Measurements from ENCODE around the gene TRAP1.
A peak's percentile ranks its signal among the peaks of the same experiment; 100 is the strongest.
"Not testable (repeated sequence)": the region's sequence is repeated elsewhere in the genome, so short reads cannot be mapped to it uniquely, and the experiment has no call there.

The TRAP1 gene

DNA sequence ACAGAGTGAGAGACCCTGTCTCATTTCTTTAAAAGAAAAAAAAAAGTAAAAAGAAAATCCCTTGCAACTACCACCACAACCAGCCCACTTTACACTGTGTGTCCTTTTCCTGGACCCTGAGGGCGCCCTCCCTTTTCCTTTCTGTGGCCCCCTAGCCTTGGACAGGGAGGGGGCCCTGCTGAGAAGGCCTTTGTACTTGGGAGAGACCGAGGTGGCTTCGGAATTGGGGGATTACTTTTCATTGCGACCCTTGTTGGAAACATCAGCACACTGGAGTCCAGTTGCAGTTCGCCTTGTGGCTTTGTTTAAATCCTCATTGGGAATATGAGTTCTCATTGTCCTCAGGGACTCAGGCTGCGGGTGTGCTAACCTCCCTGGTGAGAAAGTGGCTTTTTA is 72.2 kb downstream of the TRAP1 start:
- DNase-seq = no peak

DNA sequence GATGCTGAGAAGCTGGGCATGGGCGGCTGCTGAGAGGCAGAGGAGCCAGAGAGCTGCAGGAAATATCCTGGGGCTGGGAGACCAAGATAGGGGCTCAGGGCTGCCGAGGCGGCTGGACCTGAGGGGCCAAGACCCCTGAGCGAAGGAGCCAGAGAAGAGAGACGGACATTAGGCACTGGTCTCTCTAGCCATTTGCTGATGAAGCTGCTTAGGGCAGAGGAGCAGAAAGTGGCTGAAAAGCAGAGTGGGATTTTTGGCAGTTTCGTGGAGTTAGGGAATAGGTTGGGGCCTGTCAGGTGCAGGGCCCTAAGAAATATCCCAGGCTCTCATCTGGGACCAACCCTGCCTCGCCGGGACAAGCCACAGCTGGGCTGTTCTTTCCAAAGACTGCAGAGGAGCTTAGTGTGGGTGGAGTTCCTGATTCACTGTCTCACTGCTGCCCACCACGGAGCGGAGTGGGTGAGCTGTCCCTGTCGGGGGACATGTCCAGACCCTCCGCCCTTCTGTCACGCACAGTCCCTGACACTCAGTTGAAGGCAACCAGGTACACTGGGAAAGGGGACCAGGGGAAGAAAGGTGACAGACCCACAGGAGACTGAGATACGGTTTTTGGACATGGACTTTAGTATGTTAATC is 74.1 kb downstream of the TRAP1 start:
- DNase-seq = no peak

DNA sequence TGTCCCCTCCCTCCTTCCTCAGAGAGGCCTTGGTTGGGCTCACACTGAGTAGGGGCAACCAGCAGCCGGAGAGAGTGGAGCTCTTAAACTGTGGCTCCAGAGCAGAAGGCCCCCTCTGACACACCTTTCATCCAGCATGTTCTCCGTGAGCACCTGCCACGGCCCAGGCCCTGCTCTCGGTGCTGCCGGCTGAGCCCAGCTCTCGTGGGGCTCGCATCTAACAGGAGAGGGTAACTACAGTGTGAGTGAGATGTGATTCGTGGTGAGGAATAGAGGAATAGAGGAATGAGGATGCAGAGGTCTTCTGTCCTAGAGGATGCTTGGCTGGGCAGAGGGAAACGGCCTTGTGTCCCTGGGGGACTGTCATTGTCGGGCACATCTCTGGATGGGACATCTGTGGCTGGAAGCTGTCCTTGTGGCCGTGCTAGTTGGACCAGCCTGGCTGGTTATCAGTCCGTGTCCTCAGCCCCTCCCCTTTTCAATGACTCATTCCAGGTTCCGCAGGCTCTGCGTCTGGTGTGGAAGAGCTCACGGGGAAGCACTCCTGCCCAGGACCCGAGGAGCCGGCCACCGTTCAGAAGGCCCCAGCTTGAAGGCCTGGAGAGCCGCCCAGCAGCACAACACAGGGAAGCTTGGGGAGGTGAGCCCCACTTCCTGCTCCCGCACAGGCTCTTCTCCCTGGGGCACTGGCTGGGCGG is 74.8 kb downstream of the TRAP1 start:
- DNase-seq = no peak

DNA sequence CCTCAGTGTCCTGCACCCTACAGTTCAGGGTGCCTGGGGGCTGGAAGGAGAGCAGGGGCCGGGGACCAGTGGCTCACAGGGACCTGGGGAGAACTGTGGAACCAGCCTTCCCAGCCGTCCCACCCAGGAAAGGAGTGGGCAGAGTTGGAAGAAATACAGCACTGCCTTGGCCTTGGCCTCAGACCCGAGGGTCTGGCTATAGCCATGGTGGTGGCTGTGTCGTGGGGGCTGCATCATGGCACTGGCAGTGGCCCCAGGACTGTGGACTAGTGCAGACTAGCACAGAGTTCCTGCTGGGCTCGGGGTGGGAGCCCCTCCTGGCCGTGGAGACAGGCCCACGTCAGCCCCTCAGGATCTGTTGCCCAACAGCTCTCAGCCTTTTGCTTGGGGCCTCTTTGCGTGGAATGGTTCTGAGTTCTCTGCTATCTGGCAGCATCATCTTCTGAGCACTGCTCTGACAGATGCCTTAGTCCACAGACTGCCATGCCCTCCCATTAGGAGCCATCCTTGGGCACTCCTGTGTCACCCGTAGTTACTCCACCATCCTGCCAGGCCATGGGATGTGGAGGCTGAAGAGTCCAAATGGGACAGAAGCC is 75.4 kb downstream of the TRAP1 start:
- no peak for DNase-seq

DNA sequence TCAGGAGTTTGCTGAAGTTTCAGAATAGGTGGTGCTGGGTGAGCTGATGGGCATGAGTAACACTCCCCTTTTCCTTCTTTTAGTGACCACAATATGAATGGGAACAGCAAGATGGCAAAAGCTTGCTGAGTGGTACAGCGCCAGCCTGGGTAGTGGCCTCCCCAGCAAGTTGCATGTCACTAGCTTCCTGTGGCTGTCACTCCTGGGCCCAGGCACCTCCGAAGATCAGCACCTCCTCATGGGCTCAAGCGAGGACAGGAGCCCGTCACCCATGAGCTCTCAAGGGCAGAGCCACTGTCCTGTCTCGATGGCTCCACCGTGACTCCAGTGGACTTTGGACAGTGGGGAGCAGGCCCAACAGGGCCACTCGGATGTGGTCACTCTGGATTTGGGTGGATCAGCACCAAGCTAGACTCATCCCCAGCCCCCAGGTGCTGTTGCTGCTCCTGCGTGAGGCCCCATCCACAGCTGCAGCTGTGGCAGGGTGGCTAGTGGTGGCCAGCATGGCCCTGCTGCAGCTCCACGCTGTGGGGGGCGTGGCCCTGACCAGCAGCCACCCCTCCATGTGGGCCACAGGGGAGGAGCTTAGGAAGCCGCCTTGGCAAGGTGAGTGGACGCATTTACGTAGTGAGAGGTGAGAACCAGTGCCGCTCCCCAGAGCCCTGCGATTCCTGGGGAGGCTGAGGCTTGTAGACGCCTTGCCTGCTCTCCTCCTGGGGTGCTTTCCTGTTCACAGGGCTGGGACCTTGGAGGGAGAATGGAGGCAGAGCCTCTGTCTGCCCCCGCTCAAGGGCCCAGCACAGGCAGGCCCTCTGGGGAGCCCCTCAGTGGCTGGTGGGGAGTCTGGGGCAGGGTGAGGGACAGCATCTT is 76.5 kb downstream of the TRAP1 start:
- DNase-seq = no peak

DNA sequence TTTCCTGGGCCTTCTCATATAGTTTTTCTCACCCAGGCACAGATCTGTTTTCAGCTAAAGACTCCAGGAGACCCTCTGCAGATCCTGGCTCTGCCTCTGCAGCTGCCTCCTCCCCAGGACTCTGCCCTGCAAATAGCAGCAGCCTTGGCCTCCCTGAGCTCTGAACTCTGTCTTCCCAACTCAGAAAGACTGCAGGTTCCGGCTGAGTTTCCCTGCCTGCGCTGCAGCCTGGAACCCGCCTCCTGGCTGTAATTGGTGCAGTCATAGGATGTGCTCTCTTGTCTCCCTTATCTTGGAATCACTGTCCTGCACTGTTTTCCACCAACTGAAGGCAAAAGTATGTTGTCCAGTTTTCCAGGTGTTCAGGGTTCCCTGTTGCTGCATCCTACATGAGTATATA is 77.1 kb downstream of the TRAP1 start:
- no peak for DNase-seq

DNA sequence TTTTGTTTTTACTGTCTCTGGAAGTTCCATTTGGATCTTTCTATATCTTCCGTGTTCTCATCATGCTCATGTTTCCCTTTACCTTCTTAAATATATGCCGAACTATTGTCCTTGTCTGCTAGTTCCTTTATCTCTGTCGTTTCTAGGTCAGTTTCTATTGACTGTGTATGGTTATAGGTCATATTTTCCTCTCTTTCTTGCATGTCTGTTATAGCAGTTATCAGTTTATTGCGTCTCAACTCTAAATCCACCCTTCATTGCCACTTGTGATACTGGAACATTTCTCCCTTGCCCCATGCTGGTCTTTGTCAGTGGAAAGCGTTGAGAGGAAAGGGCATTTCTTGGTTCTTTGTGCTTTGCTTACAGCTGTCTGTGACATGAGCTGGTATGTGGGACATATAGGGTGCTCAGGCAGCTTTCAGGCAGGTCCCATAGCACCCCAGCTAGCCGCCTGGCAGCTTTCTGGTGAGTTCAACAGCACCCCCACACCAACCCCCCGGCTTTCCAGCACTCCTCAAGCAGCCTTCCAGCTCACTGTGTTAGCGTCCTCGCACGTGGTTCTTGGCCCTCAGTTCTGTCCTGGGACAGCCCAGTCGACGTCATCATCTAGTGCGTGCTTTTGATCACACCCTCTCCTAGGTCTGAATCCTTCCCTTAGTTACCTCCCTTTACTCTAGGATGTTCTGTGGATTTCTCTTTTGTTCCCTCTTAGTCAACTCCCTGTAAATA is 78.2 kb downstream of the TRAP1 start:
- no peak for DNase-seq

DNA sequence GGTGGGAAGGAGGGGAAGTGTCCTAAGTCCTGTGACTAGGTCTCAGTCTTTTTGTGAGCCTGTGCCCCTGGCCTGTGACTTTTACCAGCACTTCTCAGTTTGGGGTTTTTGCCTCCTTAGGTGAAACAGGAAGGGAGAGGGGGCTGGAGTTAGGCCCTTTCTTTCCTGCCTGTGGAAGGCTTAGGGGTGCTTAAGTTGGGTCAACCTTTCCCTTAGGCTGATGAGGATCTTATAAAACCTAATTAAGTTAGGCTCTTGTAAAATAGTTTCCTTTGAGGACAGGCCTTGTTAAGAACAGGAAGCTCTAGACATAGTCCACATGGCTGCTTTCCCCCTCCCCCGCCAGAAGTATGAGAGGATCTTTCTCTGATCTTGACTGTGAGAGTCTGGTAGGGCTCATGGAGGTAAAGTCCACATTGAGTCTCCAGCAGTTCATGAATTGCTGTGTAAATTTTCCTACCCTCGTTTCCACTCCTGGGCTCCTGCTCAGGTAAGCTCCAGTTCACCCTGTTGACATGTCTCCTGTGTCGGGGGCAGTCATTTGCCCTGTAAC is 79.9 kb downstream of the TRAP1 start:
- DNase-seq = no peak

DNA sequence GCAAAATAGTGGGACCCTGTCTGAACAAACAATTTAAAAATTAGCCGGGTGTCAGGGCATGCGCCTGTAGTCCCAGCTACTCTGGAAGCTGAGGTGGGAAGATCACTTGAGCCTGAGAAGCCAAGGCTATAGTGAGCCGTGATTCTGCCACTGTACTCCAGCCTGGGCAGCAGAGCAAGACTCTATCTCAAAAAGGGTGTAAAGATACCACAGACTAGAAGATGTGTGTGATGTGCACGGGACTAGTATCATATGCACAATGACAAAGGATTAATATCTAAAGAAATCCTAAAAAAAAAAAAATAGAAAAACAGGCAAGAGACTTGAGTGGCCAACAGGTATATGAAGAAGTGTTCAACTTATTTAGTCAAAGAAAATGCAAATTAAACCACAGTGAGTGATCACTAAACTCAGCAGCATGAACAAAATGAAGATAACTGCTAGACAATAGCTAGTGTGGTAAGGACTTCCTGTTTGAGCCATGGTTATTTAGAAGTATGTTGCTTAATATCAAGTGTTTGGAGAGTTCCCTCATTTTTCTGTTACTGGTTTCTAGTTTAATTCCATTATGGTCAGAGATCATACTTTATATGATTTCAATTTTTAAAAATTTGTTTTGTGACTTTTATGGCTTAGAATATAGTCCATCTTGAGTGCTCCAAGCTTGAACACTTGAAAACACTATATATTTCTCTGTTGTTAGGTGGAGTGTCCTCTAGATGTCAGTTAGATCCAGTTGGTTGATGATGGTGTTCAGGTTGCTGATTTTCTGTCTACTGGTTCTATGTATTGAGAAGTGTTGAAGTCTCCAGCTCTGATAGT is 91.2 kb downstream of the TRAP1 start:
- no peak for DNase-seq

DNA sequence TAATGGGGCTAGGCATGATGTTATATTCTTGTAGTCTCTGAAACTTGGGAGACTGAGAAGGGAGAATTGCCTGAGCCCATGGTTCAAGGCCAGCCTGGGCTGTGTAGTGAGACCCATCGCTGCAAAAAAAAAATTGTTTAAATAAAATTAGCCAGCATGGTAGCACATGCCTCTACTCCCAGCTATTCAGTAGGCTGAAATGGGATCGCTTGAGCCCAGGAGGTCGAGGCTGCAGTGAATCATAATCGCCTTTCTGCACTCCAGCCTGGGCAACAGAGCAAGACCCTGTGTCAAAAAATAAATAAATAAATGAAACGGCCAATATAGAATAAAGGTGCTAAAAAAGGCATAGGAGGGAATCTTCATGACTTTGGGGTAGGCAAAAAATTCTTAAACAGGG is 92.0 kb downstream of the TRAP1 start:
- no peak for DNase-seq

DNA sequence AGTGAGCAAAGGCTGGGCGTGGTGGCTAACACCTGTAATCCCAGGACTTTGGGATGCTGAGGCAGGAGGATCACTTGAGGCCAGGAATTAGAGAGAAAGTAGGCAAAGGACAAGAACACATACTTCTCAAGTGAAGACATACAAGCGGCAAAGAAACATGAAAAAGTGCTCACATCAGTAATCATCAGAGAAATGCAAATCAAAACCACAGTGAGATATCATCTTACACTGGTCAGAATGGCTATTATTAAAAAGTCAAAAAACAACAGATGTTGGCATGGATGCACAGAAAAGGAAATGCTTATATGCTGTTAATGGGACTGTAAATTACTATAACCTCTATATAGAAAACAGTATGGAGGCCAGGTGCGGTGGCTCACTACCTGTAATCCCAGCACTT is 93.7 kb downstream of the TRAP1 start:
- DNase-seq = no peak

DNA sequence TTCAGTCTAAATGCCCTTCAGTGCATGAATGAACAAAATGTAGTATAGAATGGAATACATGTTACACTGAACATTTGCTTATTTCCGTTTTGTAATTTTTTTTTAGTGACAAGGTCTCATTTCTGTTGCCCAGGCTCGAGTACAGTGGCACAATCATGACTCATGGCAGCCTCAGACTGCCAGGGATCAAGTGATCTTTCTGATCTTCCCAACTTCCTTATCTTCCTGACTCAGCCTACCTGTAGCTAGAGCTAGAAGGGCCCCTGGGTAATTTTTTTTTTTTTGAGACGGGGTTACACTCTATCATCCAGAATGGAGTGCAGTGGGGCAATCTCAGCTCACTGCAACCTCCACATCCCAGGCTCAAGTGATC is 98.6 kb downstream of the TRAP1 start:
- DNase-seq = no peak

DNA sequence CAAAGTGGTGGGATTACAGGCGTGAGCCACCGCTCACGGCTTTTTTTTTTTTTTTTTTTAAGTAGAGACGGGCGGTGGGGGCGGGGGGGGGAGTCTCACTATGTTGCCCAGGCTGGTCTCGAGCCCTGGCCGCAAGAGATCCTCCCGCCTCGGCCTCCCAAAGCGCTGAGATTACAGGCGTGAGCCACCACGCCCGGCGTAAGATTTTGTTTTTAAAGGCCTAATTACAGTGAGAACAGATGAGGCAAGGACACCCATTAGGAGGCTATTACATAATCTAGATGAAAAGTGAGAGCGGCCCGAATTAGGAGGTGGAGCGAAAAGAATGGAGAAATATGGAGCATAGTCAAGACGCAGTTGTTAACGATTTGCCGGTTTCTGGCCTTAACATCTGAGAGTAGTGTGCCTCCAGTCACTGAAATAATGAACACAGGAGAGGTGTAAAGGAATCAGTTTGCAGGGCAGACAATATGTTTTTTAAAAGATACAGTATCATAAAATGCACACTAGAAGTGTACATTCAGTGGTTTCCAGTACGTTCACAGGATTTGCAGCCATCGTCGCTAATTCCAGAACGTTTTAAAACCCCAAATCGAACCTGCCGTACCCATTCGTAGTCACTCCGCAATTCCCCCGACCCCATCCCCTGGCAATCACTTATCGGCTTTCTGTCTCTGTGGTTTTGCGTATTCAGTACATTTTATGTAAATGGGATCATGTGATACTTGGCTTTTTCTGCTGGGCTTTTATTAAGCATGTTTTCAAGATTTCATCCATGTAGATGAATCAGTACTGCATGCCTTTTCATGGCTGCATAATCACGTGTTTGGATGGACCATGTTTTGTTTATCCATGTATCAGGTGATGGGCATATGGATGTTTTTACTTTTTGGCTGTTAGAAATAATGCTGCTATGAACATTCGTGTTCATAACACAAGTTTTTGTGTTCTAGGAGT is 104.5 kb downstream of the TRAP1 start:
- no peak for DNase-seq

DNA sequence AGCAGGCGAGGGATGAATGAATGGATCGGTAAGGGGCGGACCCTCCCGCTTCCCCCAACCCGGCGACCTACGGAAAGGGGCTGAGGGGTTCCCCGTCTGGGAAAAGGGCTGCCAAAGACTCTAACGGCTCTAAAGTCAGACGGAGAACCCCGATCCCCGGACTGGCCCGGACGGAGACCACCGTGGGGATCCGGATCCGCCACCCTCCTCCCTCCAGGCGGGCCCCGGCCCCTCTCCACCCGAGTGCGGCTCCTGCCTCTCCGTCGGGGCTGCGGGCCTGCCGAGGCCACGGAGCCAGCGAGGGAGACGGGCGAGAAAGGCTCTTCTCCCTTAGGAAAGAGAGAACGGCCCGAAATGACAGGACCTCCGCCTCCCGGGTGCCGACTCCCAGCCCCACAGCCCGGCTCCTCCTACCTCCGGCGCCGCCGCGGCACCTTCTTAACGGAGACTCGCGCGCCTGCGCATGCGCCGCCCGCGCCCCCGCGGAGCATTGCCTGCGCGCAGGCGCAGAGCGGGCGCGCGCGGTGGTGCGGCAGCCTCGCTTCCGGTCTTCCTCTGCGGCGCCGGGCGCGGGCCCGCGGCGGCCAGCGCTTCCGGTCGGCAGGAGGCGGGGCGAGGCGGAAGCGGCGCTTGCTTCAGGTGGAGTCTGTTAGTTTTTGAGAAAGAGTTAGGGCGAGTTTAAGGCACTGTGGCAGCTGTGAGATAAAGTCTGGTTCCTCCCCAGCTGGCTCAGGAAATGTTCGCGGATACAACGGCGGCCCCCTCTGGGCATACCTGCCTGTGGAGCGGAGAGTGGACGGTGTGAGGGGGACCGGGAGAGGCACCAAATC is 106.0 kb downstream of the TRAP1 start, which contains the start of gene SLX4:
Gene SLX4, minus strand, starts transcription at position 461 of the 830 bp plus-strand sequence. CDS start 2,642 bp downstream, outside the sequence.
- peak; percentile 89 for DNase-seq

DNA sequence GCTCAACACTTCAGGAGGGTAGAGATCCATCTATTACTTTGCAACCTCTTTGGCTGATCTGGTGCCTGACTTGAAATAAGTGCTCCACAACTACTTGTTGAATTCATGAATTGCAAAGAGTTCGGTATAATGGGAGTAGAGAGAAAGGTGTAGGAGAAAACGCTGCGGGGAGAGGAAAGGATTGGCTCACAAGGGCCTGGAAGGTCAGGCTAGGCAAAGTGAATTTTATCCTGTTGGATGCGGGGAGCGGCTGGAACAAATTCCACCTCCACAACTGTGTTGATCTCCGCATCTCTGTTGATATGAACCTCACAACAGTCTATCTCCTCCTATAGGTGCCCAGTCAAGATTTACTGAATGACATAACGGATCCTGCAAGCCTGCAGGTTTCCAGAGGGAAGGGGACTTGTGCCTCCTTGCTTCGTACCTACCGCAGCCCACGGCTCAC is 106.6 kb downstream of the TRAP1 start:
- DNase-seq = no peak

DNA sequence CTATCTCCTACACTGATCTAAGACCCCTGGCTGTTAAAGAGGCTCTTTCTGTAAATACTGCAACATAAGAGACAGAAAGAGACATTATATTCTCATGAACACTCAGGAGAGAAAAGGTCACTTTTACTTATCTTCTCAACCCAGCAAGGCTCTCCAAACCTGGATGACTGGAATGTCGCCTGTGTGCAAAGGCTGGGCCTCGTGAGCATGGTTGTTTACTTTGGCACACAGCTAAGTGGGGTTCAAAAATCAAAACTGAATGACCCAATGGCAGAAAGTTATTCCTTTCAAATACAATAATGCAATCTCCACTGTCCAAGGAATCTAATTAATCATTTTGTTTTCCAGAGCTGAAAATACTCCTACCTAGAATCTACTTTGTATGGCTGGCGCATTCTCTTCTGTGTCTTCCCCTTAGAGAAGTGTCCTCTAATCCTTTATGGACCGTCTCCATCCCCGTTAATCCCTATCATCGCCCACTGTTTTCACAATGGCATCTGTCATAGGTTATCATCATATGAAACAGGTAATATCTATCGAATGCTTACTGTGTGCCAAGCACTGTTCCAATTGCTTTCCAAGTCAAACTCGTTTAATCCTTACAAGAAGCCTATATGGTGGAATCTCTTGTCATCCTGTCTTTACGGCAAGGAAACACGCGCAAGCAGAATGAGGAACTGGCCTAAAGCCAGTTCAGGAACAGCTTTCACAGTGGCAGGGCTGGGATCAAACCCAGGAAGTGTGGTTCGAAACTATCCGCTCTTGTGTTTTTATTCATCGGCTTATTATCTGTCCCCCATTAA is 107.2 kb downstream of the TRAP1 start:
- no peak for DNase-seq

DNA sequence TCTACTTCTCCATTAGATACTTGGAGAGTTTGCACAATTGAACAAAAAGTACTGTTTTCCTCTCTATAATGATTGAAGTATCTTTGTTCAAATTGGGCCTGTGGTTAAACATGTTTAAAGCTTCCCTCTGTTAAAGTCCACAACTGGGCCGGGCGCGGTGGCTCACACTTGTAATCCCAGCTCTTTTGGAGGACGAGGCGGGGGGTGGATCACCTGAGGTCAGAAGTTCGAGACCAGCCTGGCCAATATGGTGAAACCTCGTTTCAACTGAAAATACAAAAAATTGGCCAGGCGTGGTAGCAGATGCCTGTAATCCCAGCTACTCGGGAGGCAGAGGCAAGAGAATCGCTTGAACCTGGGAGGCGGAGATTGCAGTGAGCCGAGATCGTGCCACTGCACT is 108.3 kb downstream of the TRAP1 start:
- DNase-seq = not testable (repeated sequence)

DNA sequence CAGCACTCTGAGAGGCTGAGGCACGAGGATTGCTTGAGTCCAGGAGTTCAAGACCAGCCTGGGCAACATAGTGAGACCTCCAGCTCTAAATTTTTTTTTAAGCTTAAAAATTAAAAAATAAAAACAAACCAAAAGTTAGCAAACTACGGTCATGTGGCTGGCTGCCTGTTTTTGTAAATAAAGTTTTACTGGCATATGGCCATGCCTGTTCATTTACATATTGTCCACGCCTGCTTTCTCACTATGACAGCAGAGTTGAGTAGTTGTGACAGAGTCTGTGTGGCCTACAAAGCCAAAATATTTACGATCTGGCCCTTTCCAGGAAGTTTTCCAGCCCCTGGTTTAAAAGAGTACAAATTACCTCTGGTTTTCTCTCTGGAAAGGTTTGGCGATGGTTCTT is 109.3 kb downstream of the TRAP1 start:
- DNase-seq = no peak
